Measurements from ENCODE around the gene SLC43A3. TPM values are rescaled to one million over a fixed set of nuclear protein-coding genes. Genes with fewer than 3 reads are reported as not detected.

The SLC43A3 gene
- total and polyA plus RNA-seq, 2 of the 4 experiments (the other 2 are of a cell fraction) = 12.7 to 21.1 TPM

- ChIA-PET POLR2A (ENCODE audit: unreplicated experiment) (no interaction called here), CTCF (no interaction called here)
- Histone ChIP-seq H3K36me3 (ENCODE audit: control insufficient read depth, insufficient read depth, low read length) (no peaks in the 10 kb centered on the region), H3K4me2 (ENCODE audit: low read depth, low read length) (no peak overlapping the region), H2AFZ (replicated peaks; ENCODE audit: low read length, poor library complexity) (no peak overlapping the region), H3K18ac (ENCODE audit: low read depth, low read length) (no peak overlapping the region), H2BK15ac (ENCODE audit: low read depth, low read length) (no peak overlapping the region), H3K27me3 (ENCODE audit: control insufficient read depth, insufficient read depth, low read length) (peaks cover 38% of the 10 kb centered on the region), H4K91ac (ENCODE audit: insufficient read depth, low read depth, low read length) (no peak overlapping the region), H3K14ac (replicated peaks; ENCODE audit: low read depth, low read length) (no peak overlapping the region), H3K4ac (ENCODE audit: low read depth, low read length) (no peak overlapping the region), H2BK20ac (ENCODE audit: low read depth, low read length) (no peak overlapping the region), H3K56ac (ENCODE audit: extremely low read depth, insufficient read depth, low read length) (no peak overlapping the region), H2BK5ac (ENCODE audit: low read depth, low read length, poor library complexity, severe bottlenecking) (no peak overlapping the region), H4K20me1 (ENCODE audit: insufficient read depth, low read length) (no peaks in the 10 kb centered on the region), H3K27ac (ENCODE audit: insufficient read depth, low read length) (no peak overlapping the region), H3K9me3 (ENCODE audit: control insufficient read depth, insufficient read depth, low read length) (peaks cover 3% of the 10 kb centered on the region; the same call in 1 of the 2 replicates), H3K23ac (ENCODE audit: low read depth, low read length) (no peak overlapping the region), H4K8ac (ENCODE audit: low read depth in 2 of 2, low read length in 2 of 2) (no peak overlapping the region), H2AK5ac (ENCODE audit: low read depth, low read length) (no peak overlapping the region), H3K4me1 (ENCODE audit: control insufficient read depth, insufficient read depth, low read length) (no peaks in the 10 kb centered on the region), H2BK120ac (ENCODE audit: low read depth, low read length) (no peak overlapping the region), H2AK9ac (replicated peaks; ENCODE audit: low read depth, low read length, poor library complexity) (no peak overlapping the region), H4K5ac (ENCODE audit: low read depth, low read length) (no peak overlapping the region), H3K9me1 (ENCODE audit: insufficient read depth, low read length) (no peaks in the 10 kb centered on the region), H3K4me3 (ENCODE audit: insufficient read depth, low read depth, low read length) (no peak overlapping the region), H3K79me1 (ENCODE audit: low read depth in 1 of 2, low read length in 2 of 2) (no peaks in the 10 kb centered on the region), H3K9ac (ENCODE audit: low read depth, low read length) (no peak overlapping the region)
- TF ChIP-seq RCOR1 (IDR thresholded peaks at IDR 0.05; ENCODE audit: insufficient replicate concordance, low read length) = no peak
- no peak for TF ChIP-seq RFX5 (IDR thresholded peaks at IDR 0.05; ENCODE audit: low read depth, low read length)
- TF ChIP-seq CEBPB (IDR thresholded peaks at IDR 0.05; ENCODE audit: low read depth, low read length) = no peak
- no peak for TF ChIP-seq POLR2A (IDR thresholded peaks at IDR 0.05; ENCODE audit: low read depth, low read length)
- no peak for TF ChIP-seq RAD21 (IDR thresholded peaks at IDR 0.05; ENCODE audit: low read length)
- no peak for TF ChIP-seq CTCF (conservative IDR thresholded peaks at IDR 0.05; ENCODE audit: low read depth, low read length)
- no peak for TF ChIP-seq SMC3 (IDR thresholded peaks at IDR 0.05; ENCODE audit: low read depth, low read length)
- TF ChIP-seq BHLHE40 (IDR thresholded peaks at IDR 0.05; ENCODE audit: low read depth, low read length) = no peak
- TF ChIP-seq MXI1 (IDR thresholded peaks at IDR 0.05; ENCODE audit: borderline replicate concordance, low read depth, low read length) = no peak
- no peak for TF ChIP-seq FOS (IDR thresholded peaks at IDR 0.05; ENCODE audit: low read depth, low read length)
- no peak for TF ChIP-seq MAZ (IDR thresholded peaks at IDR 0.05; ENCODE audit: borderline replicate concordance, low read depth, low read length)
- BruUV-seq (replicated peaks) = no TSS peak
- in situ Hi-C loops (cut with MboI; ENCODE audit: low sequenced_read_pairs) = loop anchor here (25.0 kb wide), 1 partner anchor 523 kb away; no protein-coding TSS in a partner anchor
- ATAC-seq (ENCODE audit: low read depth) (no peak), DNase-seq (no peak)
- intact Hi-C loops (cut with micrococcal nuclease) = no loop called here
- dilution Hi-C loops (cut with HindIII; ENCODE audit: low sequenced_read_pairs, unreplicated experiment) = no loop called here
- 31% methylated on average over 5 of the region's 9 CpGs; no CpG with 5 or more reads in 1 of the 2 experiments for WGBS, 2 experiments (ENCODE audit: extremely low coverage in 2 of 2, insufficient read length in 1 of 2)
These were observed 66.8 kb downstream of the SLC43A3 start for GRCh38 chr11:57359896-57360690.

Measured in IMR-90 (cell line).